IMR-90 (cell line): ENCODE measurements around the gene TBX10. TPM values are rescaled to one million over a fixed set of nuclear protein-coding genes. Genes with fewer than 3 reads are reported as not detected.

ENCODE experiments used
- ATAC-seq: fragments of 200-7000 bp; cut with Tn5 transposase; 2 replicates; pipeline ENCODE4 v1.9.1; 2020; ENCODE audit warnings: low read depth, mild to moderate bottlenecking, moderate library complexity
- BruUV-seq: library from RNA; stranded (reverse); fragments of 400-500 nt; replicated peaks from 2 replicates; lab custom pipeline; 2021; lab: Mats Ljungman, UMichigan
- CTCF ChIA-PET: fragments of 300-600 bp; formaldehyde crosslinking; extraction: SDS; loops from one replicate; lab custom pipeline; 2021; ENCODE audit warnings: antibody characterized with exemption; lab: Yijun Ruan, JAX
- POLR2A ChIA-PET: fragments of 300-600 bp; sonication (Branson Sonifier 250); formaldehyde crosslinking; loops from one replicate; lab custom pipeline; 2022; ENCODE audit warnings: antibody characterized with exemption; ENCODE audit not compliant: unreplicated experiment; lab: Charles Lee
- DNase-seq: peaks from one replicate; pipeline ENCODE4 v3.0.0; 2013
- H2AFZ ChIP-seq: replicated peaks from 2 replicates; pipeline ENCODE3; 2013; ENCODE audit warnings: low read length, mild to moderate bottlenecking; ENCODE audit not compliant: poor library complexity
- H2AK5ac ChIP-seq: 2 replicates; pipeline ENCODE4 v1.6.1; 2013; ENCODE audit warnings: low read depth, low read length, inconsistent platforms
- H2AK9ac ChIP-seq: replicated peaks from 2 replicates; pipeline ENCODE3; 2013; ENCODE audit warnings: mild to moderate bottlenecking, low read depth, low read length, moderate library complexity; ENCODE audit not compliant: poor library complexity
- H2BK120ac ChIP-seq: 2 replicates; pipeline ENCODE4 v1.6.1; 2013; ENCODE audit warnings: low read depth, low read length, inconsistent platforms
- H2BK15ac ChIP-seq: 3 replicates; pipeline ENCODE4 v1.6.1; 2013; ENCODE audit warnings: low read depth, low read length, inconsistent platforms
- H2BK20ac ChIP-seq: 2 replicates; pipeline ENCODE4 v1.6.1; 2013; ENCODE audit warnings: low read depth, mild to moderate bottlenecking, inconsistent platforms, low read length, moderate library complexity
- H2BK5ac ChIP-seq: 2 replicates; pipeline ENCODE4 v1.6.1; 2013; ENCODE audit warnings: mild to moderate bottlenecking, low read depth, low read length, inconsistent platforms; ENCODE audit not compliant: poor library complexity, severe bottlenecking
- H3K14ac ChIP-seq: replicated peaks from 2 replicates; pipeline ENCODE4 v1.6.1; 2013; ENCODE audit warnings: low read depth, low read length, inconsistent platforms
- H3K18ac ChIP-seq: 2 replicates; pipeline ENCODE4 v1.6.1; 2013; ENCODE audit warnings: low read depth, low read length, control low read depth
- H3K23ac ChIP-seq: 2 replicates; pipeline ENCODE4 v1.6.1; 2013; ENCODE audit warnings: low read depth, low read length, inconsistent platforms
- H3K27ac ChIP-seq: 2 replicates; pipeline ENCODE4 v1.5.1; 2013; ENCODE audit warnings: mild to moderate bottlenecking, control low read depth, low read length; ENCODE audit not compliant: insufficient read depth
- H3K27me3 ChIP-seq: 2 replicates; pipeline ENCODE4 v1.6.1; 2013; ENCODE audit warnings: low read length; ENCODE audit not compliant: control insufficient read depth, insufficient read depth
- H3K36me3 ChIP-seq: 2 replicates; pipeline ENCODE4 v1.6.1; 2013; ENCODE audit warnings: low read length, mixed read lengths; ENCODE audit not compliant: control insufficient read depth, insufficient read depth
- H3K4ac ChIP-seq: 2 replicates; pipeline ENCODE4 v1.6.1; 2013; ENCODE audit warnings: low read depth, low read length, inconsistent platforms
- H3K4me1 ChIP-seq: 2 replicates; pipeline ENCODE4 v1.6.1; 2013; ENCODE audit warnings: low read length, mixed read lengths; ENCODE audit not compliant: control insufficient read depth, insufficient read depth
- H3K4me2 ChIP-seq: 2 replicates; pipeline ENCODE4 v1.6.1; 2013; ENCODE audit warnings: low read depth, mild to moderate bottlenecking, control low read depth, low read length, moderate library complexity
- H3K4me3 ChIP-seq: 2 replicates; pipeline ENCODE4 v1.5.1; 2013; ENCODE audit warnings: low read depth, mild to moderate bottlenecking, control low read depth, low read length, moderate library complexity; ENCODE audit not compliant: insufficient read depth
- H3K56ac ChIP-seq: 2 replicates; pipeline ENCODE4 v1.6.1; 2013; ENCODE audit warnings: low read length, inconsistent platforms; ENCODE audit not compliant: insufficient read depth; ENCODE audit errors: extremely low read depth
- H3K79me1 ChIP-seq, 2 experiments: 2 replicates each; pipeline ENCODE4 v1.6.1; 2013; ENCODE audit warnings: low read length in 2 of 2, inconsistent platforms in 1 of 2, low read depth in 1 of 2
- H3K9ac ChIP-seq: 2 replicates; pipeline ENCODE4 v1.6.1; 2013; ENCODE audit warnings: low read depth, low read length, control low read depth
- H3K9me1 ChIP-seq: 2 replicates; pipeline ENCODE4 v1.6.1; 2013; ENCODE audit warnings: low read length, inconsistent platforms; ENCODE audit not compliant: insufficient read depth
- H3K9me3 ChIP-seq: 2 replicates; pipeline ENCODE4 v1.6.1; 2013; ENCODE audit warnings: low read length; ENCODE audit not compliant: control insufficient read depth, insufficient read depth
- H4K20me1 ChIP-seq: 2 replicates; pipeline ENCODE4 v1.6.1; 2013; ENCODE audit warnings: low read length, inconsistent platforms; ENCODE audit not compliant: insufficient read depth
- H4K5ac ChIP-seq: 2 replicates; pipeline ENCODE4 v1.6.1; 2013; ENCODE audit warnings: mild to moderate bottlenecking, low read depth, low read length, control low read depth
- H4K8ac ChIP-seq, 2 experiments: 2 replicates each; pipeline ENCODE4 v1.6.1; 2013; ENCODE audit warnings: low read depth in 2 of 2, low read length in 2 of 2, control low read depth in 1 of 2, inconsistent platforms in 1 of 2
- H4K91ac ChIP-seq: 2 replicates; pipeline ENCODE4 v1.6.1; 2013; ENCODE audit warnings: low read depth, low read length, inconsistent platforms; ENCODE audit not compliant: insufficient read depth
- BHLHE40 ChIP-seq: fragments of 150-350 bp; IDR thresholded peaks from 2 replicates; pipeline ENCODE4 v1.6.1; 2016; ENCODE audit warnings: mild to moderate bottlenecking, low read depth, low read length
- CEBPB ChIP-seq: IDR thresholded peaks from 2 replicates; pipeline ENCODE4 v1.6.1; 2012; ENCODE audit warnings: low read depth, low read length, improper control_type of control experiment
- CHD1 ChIP-seq: IDR thresholded peaks from 2 replicates; pipeline ENCODE4 v1.6.1; 2012; ENCODE audit warnings: low read depth, low read length, improper control_type of control experiment
- CTCF ChIP-seq: conservative IDR thresholded peaks from 2 replicates; pipeline ENCODE4 v1.5.1; 2012; ENCODE audit warnings: mild to moderate bottlenecking, low read depth, low read length, improper control_type of control experiment
- FOS ChIP-seq: fragments of 150-350 bp; IDR thresholded peaks from 2 replicates; pipeline ENCODE4 v1.6.1; 2016; ENCODE audit warnings: low read depth, low read length
- MAZ ChIP-seq: IDR thresholded peaks from 2 replicates; pipeline ENCODE4 v1.6.1; 2012; ENCODE audit warnings: low read depth, mild to moderate bottlenecking, low read length, improper control_type of control experiment, moderate library complexity, borderline replicate concordance
- MXI1 ChIP-seq: IDR thresholded peaks from 2 replicates; pipeline ENCODE4 v1.6.1; 2012; ENCODE audit warnings: low read depth, mild to moderate bottlenecking, low read length, moderate library complexity, borderline replicate concordance
- NFE2L2 ChIP-seq: fragments of 150-350 bp; IDR thresholded peaks from 2 replicates; pipeline ENCODE4 v1.6.1; 2016; ENCODE audit warnings: low read depth, mild to moderate bottlenecking, low read length
- POLR2A ChIP-seq: IDR thresholded peaks from 2 replicates; pipeline ENCODE4 v1.6.1; 2012; ENCODE audit warnings: mild to moderate bottlenecking, low read depth, low read length
- RAD21 ChIP-seq: IDR thresholded peaks from 2 replicates; pipeline ENCODE4 v1.6.1; 2012; ENCODE audit warnings: low read length, improper control_type of control experiment
- RCOR1 ChIP-seq: IDR thresholded peaks from 2 replicates; pipeline ENCODE4 v1.6.1; 2012; ENCODE audit warnings: mild to moderate bottlenecking, low read length, improper control_type of control experiment; ENCODE audit not compliant: insufficient replicate concordance
- RFX5 ChIP-seq: IDR thresholded peaks from 2 replicates; pipeline ENCODE4 v1.8.0; 2012; ENCODE audit warnings: low read depth, mild to moderate bottlenecking, low read length, moderate library complexity
- SMC3 ChIP-seq: fragments of 150-350 bp; IDR thresholded peaks from 2 replicates; pipeline ENCODE4 v1.6.1; 2016; ENCODE audit warnings: low read depth, mild to moderate bottlenecking, antibody characterized with exemption, low read length, moderate library complexity
- WGBS, 2 experiments: methylation state at CpG; one replicate each; pipeline versions ENCODE4 v1.1.5 to v1.1.7; 2013; ENCODE audit warnings: missing lambda C conversion rate in 2 of 2; ENCODE audit not compliant: insufficient read length in 1 of 2; ENCODE audit errors: extremely low coverage in 2 of 2; 5-methylcytosine and 5-hydroxymethylcytosine counted together
- dilution Hi-C: fragments of 300-500 bp; cut with HindIII; formaldehyde crosslinking; loops from one replicate; pipeline ENCODE4 v1.14.3; 2018; ENCODE audit warnings: low sequenced_read_pairs; ENCODE audit not compliant: unreplicated experiment
- in situ Hi-C: fragments of 300-500 bp; cut with MboI; formaldehyde crosslinking; loops from 3 replicates; pipeline ENCODE4 v1.14.3; 2019; ENCODE audit warnings: low sequenced_read_pairs, inconsistent platforms, mixed read lengths
- intact Hi-C: fragments of 100-400 bp; cut with micrococcal nuclease; formaldehyde crosslinking; loops from 2 replicates; pipeline ENCODE4 v1.10.0; 2022
- polyA plus RNA-seq, 3 experiments: library from polyadenylated mRNA; depleted of rRNA; stranded (reverse); fragments of >200 nt; gene quantifications; 2 replicates each; pipeline ENCODE4 v1.2.3, GENCODE V29; 2012; ENCODE audit warnings: low replicate concordance in 1 of 3
- total RNA-seq: library from RNA; depleted of rRNA; stranded (reverse); fragments of >200 nt; gene quantifications from 2 replicates; pipeline ENCODE4 v1.2.3, GENCODE V29; 2012
- TF ChIP-seq, protein P1 (sequence below): fragments of 150-350 bp; IDR thresholded peaks from 2 replicates; pipeline ENCODE4 v1.6.1; 2017; ENCODE audit warnings: mild to moderate bottlenecking, antibody characterized with exemption, low read length, low read depth
- TF ChIP-seq, protein P2 (sequence below): fragments of 150-350 bp; IDR thresholded peaks from 2 replicates; pipeline ENCODE4 v1.6.1; 2016; ENCODE audit warnings: low read depth, mild to moderate bottlenecking, low read length, moderate library complexity, borderline replicate concordance

TBX10 gene
- total and polyA plus RNA-seq, 2 of the 4 experiments (the other 2 are of a cell fraction) = not detected

DNA sequence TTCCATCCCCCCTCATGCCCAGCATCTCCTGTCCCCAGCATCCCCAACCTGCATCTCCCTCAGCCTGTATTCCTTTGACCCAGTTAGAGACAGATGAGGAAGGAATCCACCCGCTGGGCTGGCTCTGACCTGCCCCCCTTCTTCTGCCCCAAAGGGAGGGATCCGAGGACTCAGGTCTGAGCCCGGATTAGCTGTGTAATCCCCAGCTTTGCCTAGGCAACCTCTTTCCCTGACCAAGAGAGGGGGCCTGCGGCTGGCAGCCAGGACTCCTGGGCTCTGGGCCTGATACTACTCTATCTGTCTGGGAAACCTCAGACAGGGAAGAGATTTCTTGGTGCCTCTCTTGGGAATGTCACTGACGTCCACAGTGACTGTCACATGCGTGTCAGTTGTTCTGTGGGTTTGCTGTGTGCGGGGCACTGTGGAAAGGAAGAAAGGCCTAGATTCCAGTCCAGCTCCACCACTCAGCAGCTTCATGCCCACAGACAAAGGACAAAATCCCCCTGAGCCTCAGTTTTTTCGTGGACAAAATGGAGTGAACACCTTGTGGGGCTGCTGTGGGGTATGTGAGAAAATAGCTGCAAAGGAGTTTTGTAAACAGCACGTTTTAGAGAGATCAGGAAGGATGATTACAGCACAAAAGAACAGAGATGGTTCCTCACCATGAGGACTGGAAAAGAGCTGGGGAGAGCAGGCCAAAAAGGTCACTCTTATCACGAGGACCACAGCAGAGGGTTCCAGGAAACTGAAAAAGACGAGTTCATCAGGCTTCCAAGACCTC, 34.1 kb downstream of the TBX10 start:
- peaks cover 18 to 22% of the 10 kb centered on the region in 2 experiments for H3K79me1 ChIP-seq
- peak overlapping the region; percentile 75 for H4K5ac ChIP-seq
- BruUV-seq = no TSS peak
- peaks cover 8% of the 10 kb centered on the region for H3K27me3 ChIP-seq
- no peak overlapping the region for H3K4me2 ChIP-seq
- H3K23ac ChIP-seq = no peak overlapping the region
- peak overlapping the region; percentile 80 to 93; a peak in 2 of 4 replicates for H4K8ac ChIP-seq
- no peak overlapping the region for H3K56ac ChIP-seq
- no peak overlapping the region for H2BK120ac ChIP-seq
- H2BK15ac ChIP-seq = no peak overlapping the region
- ATAC-seq (no peak), DNase-seq (no peak)
- H3K9me1 ChIP-seq = no peaks in the 10 kb centered on the region
- 30% methylated on average over 3 of the region's 11 CpGs; no CpG with 5 or more reads in 1 of the 2 experiments for WGBS, 2 experiments
- no peak overlapping the region for H2AK5ac ChIP-seq
- CTCF ChIA-PET = no interaction called here
- H2BK5ac ChIP-seq = no peak overlapping the region
- peaks cover 12% of the 10 kb centered on the region for H3K36me3 ChIP-seq
- dilution Hi-C loops (no loop called here), in situ Hi-C loops (no loop called here), intact Hi-C loops (no loop called here)
- no peaks in the 10 kb centered on the region for H4K20me1 ChIP-seq
- H3K18ac ChIP-seq = no peak overlapping the region
- H2AK9ac ChIP-seq = peak overlapping the region; percentile 56
- H3K14ac ChIP-seq = no peak overlapping the region
- peaks cover 6% of the 10 kb centered on the region; the same call in 1 of the 2 replicates for H3K4me1 ChIP-seq
- no peak overlapping the region for H3K9ac ChIP-seq
- POLR2A ChIA-PET = no interaction called here
- H4K91ac ChIP-seq = no peak overlapping the region
- no peak overlapping the region for H3K4ac ChIP-seq
- H3K4me3 ChIP-seq = no peak overlapping the region
- H3K9me3 ChIP-seq = 0 out of 2 replicates have a peak, but pooled peaks cover 4% of the 10 kb centered on the region
- H2BK20ac ChIP-seq = no peak overlapping the region
- no peak overlapping the region for H3K27ac ChIP-seq
- peak overlapping the region; percentile 96 for H2AFZ ChIP-seq
- TF ChIP-seq MXI1 = no peak
- TF ChIP-seq RAD21 = no peak
- no peak for TF ChIP-seq MAZ
- TF ChIP-seq SMC3 = no peak
- no peak for TF ChIP-seq CHD1
- TF ChIP-seq CTCF = no peak
- TF ChIP-seq POLR2A = no peak
- no peak for TF ChIP-seq BHLHE40
- TF ChIP-seq FOS = no peak
- TF ChIP-seq, protein P1, sequence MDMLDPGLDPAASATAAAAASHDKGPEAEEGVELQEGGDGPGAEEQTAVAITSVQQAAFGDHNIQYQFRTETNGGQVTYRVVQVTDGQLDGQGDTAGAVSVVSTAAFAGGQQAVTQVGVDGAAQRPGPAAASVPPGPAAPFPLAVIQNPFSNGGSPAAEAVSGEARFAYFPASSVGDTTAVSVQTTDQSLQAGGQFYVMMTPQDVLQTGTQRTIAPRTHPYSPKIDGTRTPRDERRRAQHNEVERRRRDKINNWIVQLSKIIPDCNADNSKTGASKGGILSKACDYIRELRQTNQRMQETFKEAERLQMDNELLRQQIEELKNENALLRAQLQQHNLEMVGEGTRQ = no peak
- no peak for TF ChIP-seq CEBPB
- TF ChIP-seq RFX5 = no peak
- no peak for TF ChIP-seq NFE2L2
- TF ChIP-seq, protein P2, sequence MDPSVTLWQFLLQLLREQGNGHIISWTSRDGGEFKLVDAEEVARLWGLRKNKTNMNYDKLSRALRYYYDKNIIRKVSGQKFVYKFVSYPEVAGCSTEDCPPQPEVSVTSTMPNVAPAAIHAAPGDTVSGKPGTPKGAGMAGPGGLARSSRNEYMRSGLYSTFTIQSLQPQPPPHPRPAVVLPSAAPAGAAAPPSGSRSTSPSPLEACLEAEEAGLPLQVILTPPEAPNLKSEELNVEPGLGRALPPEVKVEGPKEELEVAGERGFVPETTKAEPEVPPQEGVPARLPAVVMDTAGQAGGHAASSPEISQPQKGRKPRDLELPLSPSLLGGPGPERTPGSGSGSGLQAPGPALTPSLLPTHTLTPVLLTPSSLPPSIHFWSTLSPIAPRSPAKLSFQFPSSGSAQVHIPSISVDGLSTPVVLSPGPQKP = no peak
- TF ChIP-seq RCOR1 = no peak
